CD4-positive, alpha-beta T cell (primary cell): ENCODE data around the gene SLC9A5. TPM values are rescaled to one million over a fixed set of nuclear protein-coding genes. Genes with fewer than 3 reads are reported as not detected.

Experiments used
- ATAC-seq: fragments of 200-7000 bp; cut with Tn5 transposase; one replicate; pipeline ENCODE4 v1.10.0; 2022; ENCODE audit warnings: mild to moderate bottlenecking; ENCODE audit not compliant: poor library complexity
- CTCF ChIA-PET: fragments of 350-600 bp; sonication (Branson Sonifier 250); formaldehyde crosslinking; loops from one replicate; lab custom pipeline; 2021; ENCODE audit warnings: antibody characterized with exemption, inconsistent platforms; lab: Charles Lee
- POLR2A ChIA-PET: fragments of 350-600 bp; sonication (Branson Sonifier 250); formaldehyde crosslinking; loops from one replicate; lab custom pipeline; 2021; ENCODE audit warnings: antibody characterized with exemption, inconsistent platforms; lab: Charles Lee
- DNase-seq, 14 experiments: peaks; one replicate each; pipeline ENCODE4 v3.0.0-alpha.2; 2013 to 2020; ENCODE audit warnings: mixed read lengths in 2 of 14
- H3K27ac ChIP-seq, 2 donors: one replicate each; pipeline versions ENCODE4 v1.5.1 to v1.7.0; 2013; ENCODE audit warnings: low read length in 2 of 2, low read depth in 1 of 2, mild to moderate bottlenecking in 1 of 2
- H3K27me3 ChIP-seq, 2 experiments: 1 replicate in 1 of 2; 2 replicates in 1 of 2; pipeline versions ENCODE4 v1.6.1 to v1.7.0; 2013; ENCODE audit warnings: low read length in 2 of 2, control low read depth in 1 of 2, mild to moderate bottlenecking in 1 of 2, moderate library complexity in 1 of 2; ENCODE audit not compliant: insufficient read depth in 2 of 2, control insufficient read depth in 1 of 2
- H3K36me3 ChIP-seq: one replicate; pipeline ENCODE4 v1.6.1; 2013; ENCODE audit warnings: low read length, control low read depth; ENCODE audit not compliant: insufficient read depth
- H3K4me1 ChIP-seq: one replicate; pipeline ENCODE4 v1.6.1; 2013; ENCODE audit warnings: low read length, control low read depth; ENCODE audit not compliant: insufficient read depth
- H3K4me3 ChIP-seq: one replicate; pipeline ENCODE4 v1.5.1; 2013; ENCODE audit warnings: mild to moderate bottlenecking, low read length, moderate library complexity
- H3K9me3 ChIP-seq, 2 experiments: 1 replicate in 1 of 2; 2 replicates in 1 of 2; pipeline versions ENCODE4 v1.6.1 to v1.7.0; 2013; ENCODE audit warnings: low read length in 2 of 2, mild to moderate bottlenecking in 2 of 2, control low read depth in 1 of 2, moderate library complexity in 1 of 2; ENCODE audit not compliant: control insufficient read depth in 1 of 2, insufficient read depth in 1 of 2
- H3K27ac Mint-ChIP-seq: one replicate; pipeline ENCODE4 v1.8.0; 2020; ENCODE audit warnings: mixed read lengths
- H3K27me3 Mint-ChIP-seq: one replicate; pipeline ENCODE4 v1.8.0; 2021; ENCODE audit warnings: mixed read lengths
- H3K36me3 Mint-ChIP-seq: one replicate; pipeline ENCODE4 v1.8.0; 2021; ENCODE audit warnings: low read depth, mixed read lengths
- H3K4me1 Mint-ChIP-seq: one replicate; pipeline ENCODE4 v1.8.0; 2021; ENCODE audit warnings: low read depth, mixed read lengths
- H3K4me3 Mint-ChIP-seq: one replicate; pipeline ENCODE4 v1.8.0; 2020; ENCODE audit warnings: mild to moderate bottlenecking, mixed read lengths
- H3K9me3 Mint-ChIP-seq: one replicate; pipeline ENCODE4 v1.8.0; 2020; ENCODE audit warnings: mixed read lengths
- intact Hi-C, 2 experiments: fragments of 100-400 bp; cut with DNase I in 1 of 2; cut with micrococcal nuclease in 1 of 2; formaldehyde crosslinking; loops; one replicate each; pipeline versions ENCODE4 v1.15.1 to v1.9.0; 2023 to 2025; cut with DNase I, micrococcal nuclease
- total RNA-seq, 174 experiments: library from RNA in 2 of 174; stranded (reverse) in 2 of 174; gene quantifications; one replicate each; pipeline ENCODE4 v1.2.3 and lab custom pipeline; 2021 to 2026
- TF ChIP-seq, protein P1 (sequence below): fragments of 200-600 bp; IDR thresholded peaks from one replicate; pipeline ENCODE4 v1.8.0; 2022; ENCODE audit warnings: antibody characterized with exemption, mild to moderate bottlenecking

Gene SLC9A5
- total RNA-seq, 2 experiments from 2014 or later: 3.1 TPM

DNA sequence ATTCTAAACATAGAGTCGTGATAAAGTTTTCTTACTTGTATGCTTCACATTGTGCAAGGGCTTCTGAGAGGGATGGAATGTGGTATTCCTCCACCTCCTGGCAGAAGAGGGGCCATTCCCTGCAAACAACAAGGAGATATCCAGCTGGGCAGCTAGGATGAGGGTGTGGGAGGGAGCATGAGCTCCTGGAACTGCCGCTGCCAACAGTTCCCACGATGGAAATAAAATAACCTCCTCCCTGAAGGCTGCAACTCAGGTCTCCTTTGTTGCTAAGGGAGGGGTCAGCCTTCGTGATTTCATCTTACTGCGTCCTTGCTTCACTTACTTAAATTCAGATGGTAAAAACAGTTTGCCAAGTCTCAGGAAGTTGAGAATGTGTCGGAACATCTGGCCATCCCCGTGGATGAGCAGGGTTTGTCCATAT lies 46.2 kb downstream of the SLC9A5 start:
- Mint-ChIP-seq H3K27ac (no peak overlapping the region), H3K9me3 (no peaks in the 10 kb centered on the region), H3K27me3 (no peaks in the 10 kb centered on the region), H3K4me3 (no peak overlapping the region), H3K36me3 (no peaks in the 10 kb centered on the region), H3K4me1 (no peaks in the 10 kb centered on the region)
- no peak overlapping the region for H3K27ac ChIP-seq
- ATAC-seq (no peak), DNase-seq (no peak)
- H3K36me3 ChIP-seq: no peaks in the 10 kb centered on the region
- peaks cover 8% of the 10 kb centered on the region for H3K4me1 ChIP-seq
- peaks cover 0 to 5% of the 10 kb centered on the region in 2 experiments for H3K27me3 ChIP-seq
- CTCF ChIA-PET: no interaction called here
- POLR2A ChIA-PET: no interaction called here
- TF ChIP-seq, protein P1, sequence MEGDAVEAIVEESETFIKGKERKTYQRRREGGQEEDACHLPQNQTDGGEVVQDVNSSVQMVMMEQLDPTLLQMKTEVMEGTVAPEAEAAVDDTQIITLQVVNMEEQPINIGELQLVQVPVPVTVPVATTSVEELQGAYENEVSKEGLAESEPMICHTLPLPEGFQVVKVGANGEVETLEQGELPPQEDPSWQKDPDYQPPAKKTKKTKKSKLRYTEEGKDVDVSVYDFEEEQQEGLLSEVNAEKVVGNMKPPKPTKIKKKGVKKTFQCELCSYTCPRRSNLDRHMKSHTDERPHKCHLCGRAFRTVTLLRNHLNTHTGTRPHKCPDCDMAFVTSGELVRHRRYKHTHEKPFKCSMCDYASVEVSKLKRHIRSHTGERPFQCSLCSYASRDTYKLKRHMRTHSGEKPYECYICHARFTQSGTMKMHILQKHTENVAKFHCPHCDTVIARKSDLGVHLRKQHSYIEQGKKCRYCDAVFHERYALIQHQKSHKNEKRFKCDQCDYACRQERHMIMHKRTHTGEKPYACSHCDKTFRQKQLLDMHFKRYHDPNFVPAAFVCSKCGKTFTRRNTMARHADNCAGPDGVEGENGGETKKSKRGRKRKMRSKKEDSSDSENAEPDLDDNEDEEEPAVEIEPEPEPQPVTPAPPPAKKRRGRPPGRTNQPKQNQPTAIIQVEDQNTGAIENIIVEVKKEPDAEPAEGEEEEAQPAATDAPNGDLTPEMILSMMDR: no peak
- intact Hi-C loops: loop anchor here in 1 of 2 experiments (1.0 kb wide), 1 partner anchor 15 kb away; no protein-coding TSS in a partner anchor
- no peaks in the 10 kb centered on the region for H3K9me3 ChIP-seq
- H3K4me3 ChIP-seq: no peak overlapping the region

DNA sequence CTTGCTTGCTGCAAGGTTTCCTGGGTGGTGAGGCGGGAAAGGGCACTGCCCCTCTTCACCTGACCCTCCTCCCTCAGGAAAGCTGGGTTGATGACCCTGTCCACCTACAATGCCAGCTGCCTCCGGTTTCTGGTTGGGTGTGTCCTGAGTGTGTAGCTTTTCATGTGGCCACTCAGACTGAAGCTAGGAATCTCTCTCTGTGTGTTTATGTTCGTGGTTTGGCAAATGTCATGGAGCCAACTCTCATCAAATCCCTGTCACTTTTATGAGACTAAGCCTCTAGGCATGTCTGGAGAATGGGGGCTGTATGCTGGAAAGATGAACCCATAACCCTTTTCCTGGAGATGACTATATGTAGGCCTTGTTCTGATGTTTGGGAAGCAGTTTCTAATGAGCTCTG lies 47.6 kb downstream of the SLC9A5 start:
- no peak for DNase-seq
- Mint-ChIP-seq H3K27me3 (peaks cover 4% of the 10 kb centered on the region), H3K9me3 (no peaks in the 10 kb centered on the region), H3K36me3 (no peaks in the 10 kb centered on the region), H3K4me1 (no peaks in the 10 kb centered on the region), H3K4me3 (no peak overlapping the region), H3K27ac (no peak overlapping the region)
- intact Hi-C loops: no loop called here
- POLR2A ChIA-PET: no interaction called here
- TF ChIP-seq, protein P1: no peak
- no peak overlapping the region for H3K4me3 ChIP-seq
- H3K4me1 ChIP-seq: no peaks in the 10 kb centered on the region
- H3K36me3 ChIP-seq: no peaks in the 10 kb centered on the region
- H3K27me3 ChIP-seq: peaks cover 0 to 5% of the 10 kb centered on the region in 2 experiments
- ATAC-seq: no peak
- no peaks in the 10 kb centered on the region for H3K9me3 ChIP-seq
- CTCF ChIA-PET: no interaction called here
- H3K27ac ChIP-seq: no peak overlapping the region

DNA sequence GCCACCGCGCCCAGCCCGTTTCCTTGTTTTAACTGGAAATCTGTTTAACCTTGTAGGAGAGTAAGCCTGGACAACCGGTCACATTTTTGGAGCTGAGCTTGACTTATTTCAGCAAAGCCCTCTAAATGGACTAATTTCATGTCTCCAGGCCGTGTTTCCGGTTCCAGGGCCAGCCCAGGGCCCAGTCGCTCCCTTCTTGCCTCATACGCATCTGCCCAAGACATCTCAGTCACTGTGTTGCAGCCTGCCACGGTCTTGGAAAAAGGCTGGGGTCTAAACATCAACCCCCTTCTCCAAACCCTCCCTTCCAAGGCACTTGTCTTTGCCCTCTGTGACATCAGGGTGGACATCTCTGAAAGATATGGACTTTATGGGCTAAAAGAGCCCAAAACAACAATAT lies 49.5 kb downstream of the SLC9A5 start:
- H3K4me1 ChIP-seq: no peaks in the 10 kb centered on the region
- ChIA-PET CTCF (no interaction called here), POLR2A (no interaction called here)
- ATAC-seq (no peak), DNase-seq (no peak)
- no peak overlapping the region for H3K4me3 ChIP-seq
- Mint-ChIP-seq H3K4me3 (no peak overlapping the region), H3K36me3 (no peaks in the 10 kb centered on the region), H3K4me1 (no peaks in the 10 kb centered on the region), H3K27ac (no peak overlapping the region), H3K27me3 (peaks cover 4% of the 10 kb centered on the region), H3K9me3 (no peaks in the 10 kb centered on the region)
- H3K36me3 ChIP-seq: no peaks in the 10 kb centered on the region
- TF ChIP-seq, protein P1: no peak
- H3K27ac ChIP-seq: no peak overlapping the region
- intact Hi-C loops: no loop called here
- no peaks in the 10 kb centered on the region for H3K9me3 ChIP-seq
- peaks cover 0 to 5% of the 10 kb centered on the region in 2 experiments for H3K27me3 ChIP-seq
